Measurements from ENCODE around the gene AKNAD1.
"Not testable (repeated sequence)": the region's sequence is repeated elsewhere in the genome, so short reads cannot be mapped to it uniquely, and the experiment has no call there.

AKNAD1 gene

GRCh38 chr1:108856994-108857393 is at the start of gene AKNAD1:
Gene AKNAD1 (minus strand): TSS chr1:108857094. CDS start chr1:108852664, 4,430 bp downstream.
- DNase-seq: no peak

- no peak for DNase-seq
Observed at GRCh38 chr1:108901106-108901505, 44.2 kb upstream of the AKNAD1 start.

- DNase-seq: peak; percentile 54 to 76
Observed at GRCh38 chr1:108897865-108898720, 41.2 kb upstream of the AKNAD1 start.

GRCh38 chr1:108896146-108897145 is 39.6 kb upstream of the AKNAD1 start:
- peak; percentile 93 to 95 for DNase-seq

- no peak for DNase-seq
Observed at GRCh38 chr1:108893141-108893530, 36.2 kb upstream of the AKNAD1 start.

GRCh38 chr1:108892356-108893140 is 35.7 kb upstream of the AKNAD1 start:
- no peak for DNase-seq

- peak; percentile 11 to 36 for DNase-seq
Observed at GRCh38 chr1:108889706-108890384, 33.0 kb upstream of the AKNAD1 start.

GRCh38 chr1:108889006-108889645 is 32.2 kb upstream of the AKNAD1 start:
- not testable (repeated sequence) for DNase-seq

GRCh38 chr1:108886292-108886691 is 29.4 kb upstream of the AKNAD1 start:
- no peak for DNase-seq

- DNase-seq: no peak
Observed at GRCh38 chr1:108884968-108885367, 28.1 kb upstream of the AKNAD1 start.

- DNase-seq: no peak
Observed at GRCh38 chr1:108882837-108883236, 25.9 kb upstream of the AKNAD1 start.

- DNase-seq: no peak
Observed at GRCh38 chr1:108881369-108881768, 24.5 kb upstream of the AKNAD1 start.

- DNase-seq: peak in 1 of 2 experiments; percentile 13
Observed at GRCh38 chr1:108880850-108881249, 24.0 kb upstream of the AKNAD1 start.

- no peak for DNase-seq
Observed at GRCh38 chr1:108878678-108879077, 21.8 kb upstream of the AKNAD1 start.

GRCh38 chr1:108878160-108878469 is 21.2 kb upstream of the AKNAD1 start:
- DNase-seq: no peak

GRCh38 chr1:108877348-108878159 is 20.7 kb upstream of the AKNAD1 start:
- DNase-seq: peak in 1 of 2 experiments; percentile 49

- no peak for DNase-seq
Observed at GRCh38 chr1:108871050-108871724, 14.3 kb upstream of the AKNAD1 start.

GRCh38 chr1:108865316-108865910 is 8.5 kb upstream of the AKNAD1 start:
- DNase-seq: peak; percentile 4 to 12

GRCh38 chr1:108863984-108864383 is 7.1 kb upstream of the AKNAD1 start:
- no peak for DNase-seq

Measured in NCI-H526 (cell line).